A673 (cell line): ENCODE measurements around the gene MAGEB4.

Experiments
- EZH2 ChIP-seq: fragments of 200-600 bp; sonication (generic); IDR thresholded peaks from 2 replicates; pipeline ENCODE4 v1.6.1; 2017; ENCODE audit warnings: borderline replicate concordance, low read depth, mild to moderate bottlenecking, mixed read lengths, antibody characterized with exemption, low read length; ENCODE audit not compliant: poor library complexity, severe bottlenecking
- TF ChIP-seq, protein P1 (sequence below): fragments of 300-800, 200-600 bp; sonication (generic); conservative IDR thresholded peaks from 2 replicates; pipeline ENCODE4 v1.5.1; 2017; ENCODE audit warnings: low read depth, mild to moderate bottlenecking, antibody characterized with exemption, low read length, moderate library complexity, mixed read lengths

DNA sequence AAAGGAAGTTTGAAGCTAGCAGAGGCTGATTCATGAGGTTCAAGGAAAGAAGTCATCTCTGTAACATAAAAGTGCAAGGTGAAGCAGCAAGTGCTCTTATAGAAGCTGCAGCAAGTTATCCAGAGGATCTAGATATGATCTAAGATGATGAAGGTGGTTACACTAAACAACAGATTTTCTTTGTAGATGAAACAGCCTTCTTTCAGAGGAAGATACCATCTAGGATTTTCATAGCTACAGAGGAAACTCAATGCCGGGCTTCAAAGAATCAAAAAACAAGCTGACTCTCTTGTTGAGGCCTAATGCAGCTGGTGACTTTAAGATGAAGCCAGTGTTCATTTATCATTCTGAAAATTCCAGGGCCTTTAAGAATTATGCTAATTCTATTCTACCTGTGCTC is 38.6 kb downstream of the MAGEB4 start:
- TF ChIP-seq, protein P1, sequence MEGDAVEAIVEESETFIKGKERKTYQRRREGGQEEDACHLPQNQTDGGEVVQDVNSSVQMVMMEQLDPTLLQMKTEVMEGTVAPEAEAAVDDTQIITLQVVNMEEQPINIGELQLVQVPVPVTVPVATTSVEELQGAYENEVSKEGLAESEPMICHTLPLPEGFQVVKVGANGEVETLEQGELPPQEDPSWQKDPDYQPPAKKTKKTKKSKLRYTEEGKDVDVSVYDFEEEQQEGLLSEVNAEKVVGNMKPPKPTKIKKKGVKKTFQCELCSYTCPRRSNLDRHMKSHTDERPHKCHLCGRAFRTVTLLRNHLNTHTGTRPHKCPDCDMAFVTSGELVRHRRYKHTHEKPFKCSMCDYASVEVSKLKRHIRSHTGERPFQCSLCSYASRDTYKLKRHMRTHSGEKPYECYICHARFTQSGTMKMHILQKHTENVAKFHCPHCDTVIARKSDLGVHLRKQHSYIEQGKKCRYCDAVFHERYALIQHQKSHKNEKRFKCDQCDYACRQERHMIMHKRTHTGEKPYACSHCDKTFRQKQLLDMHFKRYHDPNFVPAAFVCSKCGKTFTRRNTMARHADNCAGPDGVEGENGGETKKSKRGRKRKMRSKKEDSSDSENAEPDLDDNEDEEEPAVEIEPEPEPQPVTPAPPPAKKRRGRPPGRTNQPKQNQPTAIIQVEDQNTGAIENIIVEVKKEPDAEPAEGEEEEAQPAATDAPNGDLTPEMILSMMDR, result no peak
- no peak for TF ChIP-seq EZH2
